Upper lobe of left lung (tissue), 6 donors: ENCODE results near the gene DENND1A. TPM values are rescaled to one million over a fixed set of nuclear protein-coding genes. Genes with fewer than 3 reads are reported as not detected.

Source experiments
- ATAC-seq, 2 donors: fragments of 200-7000 bp; cut with Tn5 transposase; one replicate each; pipeline ENCODE4 v1.9.1; 2022; ENCODE audit warnings: mild to moderate bottlenecking in 2 of 2, moderate library complexity in 2 of 2; ENCODE audit not compliant: low FRiP score in 2 of 2
- DNase-seq, 2 donors: peaks; one replicate each; pipeline ENCODE4 v3.0.0-alpha.2; 2019 to 2020
- H3K27ac ChIP-seq, 4 donors: fragments of 200-600 bp; sonication (generic); one replicate each; pipeline ENCODE4 v1.5.1; 2016 to 2019
- H3K27me3 ChIP-seq, 4 donors: fragments of 200-600 bp; sonication (generic); one replicate each; pipeline ENCODE4 v1.5.1; 2017 to 2019
- H3K36me3 ChIP-seq, 4 donors: fragments of 200-600 bp; sonication (generic); one replicate each; pipeline ENCODE4 v1.5.1; 2016 to 2019
- H3K4me1 ChIP-seq, 4 donors: fragments of 200-600 bp; sonication (generic); one replicate each; pipeline ENCODE4 v1.5.1; 2018 to 2019
- H3K4me3 ChIP-seq, 4 donors: fragments of 200-600 bp; sonication (generic); one replicate each; pipeline ENCODE4 v1.5.1; 2017 to 2019; ENCODE audit warnings: mild to moderate bottlenecking in 2 of 4, moderate library complexity in 1 of 4
- H3K9me3 ChIP-seq, 4 donors: fragments of 200-600 bp; sonication (generic); one replicate each; pipeline ENCODE4 v1.5.1; 2018 to 2019
- CTCF ChIP-seq, 6 experiments: fragments of 450-650 bp in 4 of 6; fragments of 200-600 bp in 2 of 6; sonication (generic) in 2 of 6; IDR thresholded peaks; one replicate each; pipeline ENCODE4 v1.5.1; 2016 to 2019; ENCODE audit warnings: antibody characterized with exemption in 6 of 6
- EP300 ChIP-seq, 4 donors: sonication (generic); formaldehyde crosslinking; IDR thresholded peaks; one replicate each; pipeline ENCODE4 v1.5.1; 2017; ENCODE audit warnings: antibody characterized with exemption in 4 of 4, control low read depth in 2 of 4
- POLR2A ChIP-seq, 4 donors: fragments of 450-650 bp; IDR thresholded peaks; one replicate each; pipeline ENCODE4 v1.5.1; 2016 to 2017; ENCODE audit warnings: antibody characterized with exemption in 4 of 4, mild to moderate bottlenecking in 2 of 4
- POLR2AphosphoS5 ChIP-seq, 2 donors: sonication (generic); formaldehyde crosslinking; IDR thresholded peaks; one replicate each; pipeline ENCODE4 v1.5.1; 2017; ENCODE audit warnings: antibody characterized with exemption in 2 of 2
- WGBS, 2 donors: methylation state at CpG; one replicate each; pipeline ENCODE4 v1.1.5; 2017 to 2018; 5-methylcytosine and 5-hydroxymethylcytosine counted together
- total RNA-seq, 6 donors: library from RNA; depleted of rRNA in 4 of 6; stranded (reverse); fragments of >200 nt in 4 of 6; gene quantifications; one replicate each; pipeline versions ENCODE4 v1.1.0 to v1.2.1, GENCODE V29; 2016 to 2021
- donor health status: DM: no; HTN: no; CAD: no; lungs with moderate emphysema.
- donor health status: DM: no; HTN: yes; CAD: no; lungs with severe emphysema.

Gene DENND1A
- total RNA-seq, 6 donors from 2014 or later: 9.8 to 46.1 (median 16.0) TPM

GRCh38 chr9:123339666-123340510 is 590.0 kb downstream of the DENND1A start:
- Histone ChIP-seq H3K9me3 (no peaks in the 10 kb centered on the region), H3K4me3 (peak overlapping the region in 3 of 4 donors; percentile 12 to 32 (median 23)), H3K27ac (peak overlapping the region in 3 of 4 donors; percentile 19 to 32 (median 21)), H3K4me1 (peaks cover 0 to 31% (median 26%) of the 10 kb centered on the region in 4 donors), H3K27me3 (no peaks in the 10 kb centered on the region), H3K36me3 (no peaks in the 10 kb centered on the region)
- 53 to 61% methylated on average over 25 to 32 of the region's 32 CpGs for WGBS, 2 donors
- no peak for ATAC-seq
- no peak for TF ChIP-seq CTCF (IDR thresholded peaks at IDR 0.05)
- TF ChIP-seq POLR2A (IDR thresholded peaks at IDR 0.05): peak in 1 of 4 donors; percentile 5
- DNase-seq: peak in 1 of 2 donors; percentile 53

- H3K27ac ChIP-seq: peak overlapping the region in 3 of 4 donors; percentile 19 to 32 (median 21)
- DNase-seq (peak; percentile 42 to 61), ATAC-seq (peak; percentile 23 to 53)
- TF ChIP-seq POLR2A (IDR thresholded peaks at IDR 0.05): no peak
- TF ChIP-seq CTCF (IDR thresholded peaks at IDR 0.05): no peak
- no peak for TF ChIP-seq EP300 (IDR thresholded peaks at IDR 0.05)
- TF ChIP-seq POLR2AphosphoS5 (IDR thresholded peaks at IDR 0.05): no peak
- H3K36me3 ChIP-seq: no peaks in the 10 kb centered on the region
- peak overlapping the region in 3 of 4 donors; percentile 12 to 32 (median 23) for H3K4me3 ChIP-seq
- H3K4me1 ChIP-seq: peaks cover 0 to 31% (median 27%) of the 10 kb centered on the region in 4 donors
- H3K9me3 ChIP-seq: no peaks in the 10 kb centered on the region
- 51% methylated on average over 31 to 35 of the region's 35 CpGs for WGBS, 2 donors
- no peaks in the 10 kb centered on the region for H3K27me3 ChIP-seq
Observed at GRCh38 chr9:123338710-123339665, 590.9 kb downstream of the DENND1A start.

GRCh38 chr9:123337971-123338370 is 592.0 kb downstream of the DENND1A start:
- TF ChIP-seq EP300 (IDR thresholded peaks at IDR 0.05) (no peak), POLR2AphosphoS5 (IDR thresholded peaks at IDR 0.05) (no peak), CTCF (IDR thresholded peaks at IDR 0.05) (no peak), POLR2A (IDR thresholded peaks at IDR 0.05) (no peak)
- no peak for ATAC-seq
- no peaks in the 10 kb centered on the region for H3K27me3 ChIP-seq
- H3K36me3 ChIP-seq: no peaks in the 10 kb centered on the region
- no peaks in the 10 kb centered on the region for H3K9me3 ChIP-seq
- H3K4me3 ChIP-seq: no peak overlapping the region
- H3K27ac ChIP-seq: no peak overlapping the region
- DNase-seq: no peak
- H3K4me1 ChIP-seq: peaks cover 0 to 31% (median 27%) of the 10 kb centered on the region in 4 donors
- WGBS, 2 donors: 74 to 82% methylated on average over 4 of the region's 4 CpGs

- Histone ChIP-seq H3K4me3 (no peak overlapping the region), H3K27me3 (no peaks in the 10 kb centered on the region), H3K9me3 (no peaks in the 10 kb centered on the region), H3K36me3 (no peaks in the 10 kb centered on the region), H3K27ac (peak overlapping the region in 1 of 4 donors; percentile 54), H3K4me1 (peaks cover 0 to 31% (median 27%) of the 10 kb centered on the region in 4 donors)
- ATAC-seq (no peak), DNase-seq (no peak)
- TF ChIP-seq CTCF (IDR thresholded peaks at IDR 0.05) (no peak), EP300 (IDR thresholded peaks at IDR 0.05) (no peak), POLR2A (IDR thresholded peaks at IDR 0.05) (no peak), POLR2AphosphoS5 (IDR thresholded peaks at IDR 0.05) (no peak)
Observed at GRCh38 chr9:123336959-123337358, 593.0 kb downstream of the DENND1A start.
